Measurements from ENCODE around the gene ABI3BP.

ABI3BP gene

GRCh38 chr3:100834332-100834731 is 158.9 kb downstream of the ABI3BP start:
- no peak for DNase-seq (ENCODE audit: low read depth)

- no peak for DNase-seq (ENCODE audit: low read depth)
Observed at GRCh38 chr3:100833483-100833882, 159.7 kb downstream of the ABI3BP start.

GRCh38 chr3:100831629-100832028 is 161.6 kb downstream of the ABI3BP start:
- no peak for DNase-seq (ENCODE audit: low read depth)

- DNase-seq (ENCODE audit: low read depth), result no peak
Observed at GRCh38 chr3:100830931-100831330, 162.3 kb downstream of the ABI3BP start.

GRCh38 chr3:100825574-100825973 is 167.6 kb downstream of the ABI3BP start:
- DNase-seq (ENCODE audit: low read depth), result no peak

- DNase-seq (ENCODE audit: low read depth), result no peak
Observed at GRCh38 chr3:100815583-100815982, 177.6 kb downstream of the ABI3BP start.

GRCh38 chr3:100813828-100814227 is 179.4 kb downstream of the ABI3BP start:
- DNase-seq (ENCODE audit: low read depth), result no peak

GRCh38 chr3:100811779-100812507 is 181.3 kb downstream of the ABI3BP start:
- no peak for DNase-seq (ENCODE audit: low read depth)

- DNase-seq (ENCODE audit: low read depth), result no peak
Observed at GRCh38 chr3:100810671-100811070, 182.6 kb downstream of the ABI3BP start.

- DNase-seq (ENCODE audit: low read depth), result no peak
Observed at GRCh38 chr3:100804631-100805030, 188.6 kb downstream of the ABI3BP start.

- DNase-seq (ENCODE audit: low read depth), result no peak
Observed at GRCh38 chr3:100803711-100804110, 189.5 kb downstream of the ABI3BP start.

GRCh38 chr3:100802126-100802525 is 191.1 kb downstream of the ABI3BP start:
- DNase-seq (ENCODE audit: low read depth), result no peak

- DNase-seq (ENCODE audit: low read depth), result no peak
Observed at GRCh38 chr3:100798012-100798411, 195.2 kb downstream of the ABI3BP start.

GRCh38 chr3:100796556-100796955 is 196.7 kb downstream of the ABI3BP start:
- no peak for DNase-seq (ENCODE audit: low read depth)

GRCh38 chr3:100789579-100789978 is 203.6 kb downstream of the ABI3BP start:
- no peak for DNase-seq (ENCODE audit: low read depth)

GRCh38 chr3:100783619-100784018 is 209.6 kb downstream of the ABI3BP start:
- DNase-seq (ENCODE audit: low read depth), result no peak

GRCh38 chr3:100782906-100783305 is 210.3 kb downstream of the ABI3BP start:
- no peak for DNase-seq (ENCODE audit: low read depth)

GRCh38 chr3:100782348-100782747 is 210.9 kb downstream of the ABI3BP start:
- DNase-seq (ENCODE audit: low read depth), result no peak

GRCh38 chr3:100781301-100781700 is 211.9 kb downstream of the ABI3BP start:
- DNase-seq (ENCODE audit: low read depth), result no peak

GRCh38 chr3:100780071-100780622 is 213.1 kb downstream of the ABI3BP start:
- DNase-seq (ENCODE audit: low read depth), result no peak

GRCh38 chr3:100779480-100779879 is 213.7 kb downstream of the ABI3BP start:
- no peak for DNase-seq (ENCODE audit: low read depth)

GRCh38 chr3:100777271-100777670 is 215.9 kb downstream of the ABI3BP start:
- DNase-seq (ENCODE audit: low read depth), result no peak

GRCh38 chr3:100776746-100777145 is 216.5 kb downstream of the ABI3BP start:
- no peak for DNase-seq (ENCODE audit: low read depth)

All from T-helper 22 cell (primary cell).